GM19043 (cell line): ENCODE results near the gene CCDC136.

Source experiments
- ATAC-seq: cut with Tn5 transposase; IDR thresholded peaks from one replicate; pipeline ENCODE4 v1.9.1; 2021; ENCODE audit warnings: low read depth; ENCODE audit not compliant: unreplicated experiment

Gene CCDC136

DNA sequence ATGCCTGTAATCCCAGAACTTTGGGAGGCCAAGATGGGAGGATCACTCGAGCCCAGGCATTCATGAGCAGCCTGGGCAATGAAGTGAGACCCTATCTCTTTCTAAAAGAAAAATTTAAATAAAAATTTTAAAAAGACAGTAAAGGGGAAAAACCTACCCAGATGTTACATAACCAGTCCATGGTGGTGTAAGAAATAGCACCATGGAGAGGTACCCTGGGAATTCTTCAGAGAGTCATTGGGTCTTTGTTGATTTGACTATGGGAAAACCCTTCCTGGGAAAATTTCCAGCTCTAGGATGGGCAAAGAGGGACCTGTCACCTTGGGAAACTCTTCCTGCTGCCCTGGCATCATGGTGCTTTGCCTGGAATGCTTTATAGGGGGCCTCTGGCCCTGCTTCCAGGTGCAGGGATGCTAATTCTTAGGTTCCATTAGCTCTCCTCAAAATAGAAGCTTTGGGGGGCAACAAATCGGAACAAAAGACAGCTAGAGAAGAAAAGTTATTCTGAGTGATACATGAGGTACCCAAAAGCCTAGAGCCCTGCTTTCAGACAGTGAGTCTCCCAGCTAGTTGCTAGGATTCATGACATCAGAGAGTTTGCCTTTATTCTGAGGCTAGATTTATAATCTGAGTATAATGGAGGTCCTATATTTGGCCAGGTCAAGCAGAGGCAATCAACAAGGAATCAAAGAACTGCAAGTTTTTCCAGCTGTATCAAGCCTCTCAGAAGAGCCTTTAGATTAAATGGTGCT is 10.1 kb downstream of the CCDC136 start:
- no peak for ATAC-seq

DNA sequence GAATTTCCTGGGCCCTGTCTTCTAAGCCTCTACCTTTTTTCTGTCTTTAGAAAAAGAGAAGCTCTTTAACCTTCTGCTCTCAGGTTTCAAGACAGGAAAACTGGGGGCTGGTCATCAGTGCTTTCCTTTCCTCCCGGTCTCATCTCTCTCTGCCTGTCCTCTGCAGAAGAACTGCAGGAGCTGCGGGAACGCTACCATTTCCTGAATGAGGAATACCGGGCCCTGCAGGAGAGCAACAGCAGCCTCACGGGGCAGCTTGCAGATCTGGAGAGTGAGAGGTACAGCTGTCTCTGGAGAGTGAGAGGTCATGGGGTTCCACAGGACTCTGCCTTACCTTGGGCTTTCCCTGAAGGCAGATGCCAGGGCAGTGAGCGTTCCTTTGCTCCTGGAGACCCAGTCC is 12.7 kb downstream of the CCDC136 start:
- no peak for ATAC-seq

DNA sequence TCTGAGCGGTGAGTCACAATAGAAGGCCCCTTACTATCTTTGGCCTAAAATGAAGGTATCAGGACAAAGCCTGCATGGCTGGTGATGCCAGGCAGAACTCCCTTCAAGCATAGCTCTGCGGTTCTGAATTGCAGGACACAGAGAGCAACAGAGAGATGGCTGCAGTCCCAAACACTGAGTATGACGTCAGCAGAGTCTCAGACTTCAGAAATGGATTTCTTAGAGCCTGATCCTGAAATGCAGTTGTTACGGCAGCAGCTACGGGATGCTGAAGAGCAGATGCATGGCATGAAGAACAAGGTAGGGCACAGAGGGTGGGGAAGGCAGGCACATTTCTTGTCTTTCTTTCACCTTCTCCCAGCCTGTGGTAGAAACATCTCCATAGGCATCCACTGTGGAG is 13.5 kb downstream of the CCDC136 start:
- no peak for ATAC-seq

DNA sequence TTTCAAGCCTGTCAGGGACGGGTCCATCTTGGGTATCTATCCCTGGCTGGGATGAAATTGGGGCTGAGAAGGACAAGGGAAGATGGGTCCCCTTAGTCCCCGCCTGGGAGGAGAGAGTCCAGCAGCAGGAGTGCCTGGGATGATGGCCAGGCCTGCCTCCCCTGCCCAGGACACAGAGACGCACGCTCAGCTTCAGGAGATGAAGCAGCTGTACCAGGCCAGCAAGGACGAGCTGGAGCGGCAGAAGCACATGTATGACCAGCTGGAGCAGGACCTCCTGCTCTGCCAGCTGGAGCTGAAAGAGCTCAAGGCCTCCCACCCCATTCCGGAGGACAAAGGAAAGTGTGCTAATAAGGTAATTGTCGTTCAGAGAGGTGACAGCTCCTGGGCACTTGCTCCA is 15.4 kb downstream of the CCDC136 start:
- no peak for ATAC-seq

DNA sequence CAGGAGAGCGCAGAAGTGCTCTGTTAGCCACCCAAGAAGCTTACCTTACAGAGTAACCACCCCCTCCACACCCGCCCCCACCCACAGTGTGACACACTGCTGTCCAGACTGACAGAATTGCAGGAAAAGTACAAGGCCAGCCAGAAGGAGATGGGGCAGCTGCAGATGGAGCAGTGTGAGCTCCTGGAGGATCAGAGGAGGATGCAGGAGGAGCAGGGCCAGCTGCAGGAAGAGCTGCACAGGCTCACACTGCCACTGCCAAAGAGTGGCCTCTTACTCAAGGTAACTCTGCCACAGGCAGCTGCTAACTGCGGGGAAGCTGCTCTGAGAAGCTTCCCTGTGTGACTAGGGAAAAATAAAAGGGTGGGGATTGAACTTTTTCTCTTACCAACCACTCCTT is 17.6 kb downstream of the CCDC136 start:
- no peak for ATAC-seq

DNA sequence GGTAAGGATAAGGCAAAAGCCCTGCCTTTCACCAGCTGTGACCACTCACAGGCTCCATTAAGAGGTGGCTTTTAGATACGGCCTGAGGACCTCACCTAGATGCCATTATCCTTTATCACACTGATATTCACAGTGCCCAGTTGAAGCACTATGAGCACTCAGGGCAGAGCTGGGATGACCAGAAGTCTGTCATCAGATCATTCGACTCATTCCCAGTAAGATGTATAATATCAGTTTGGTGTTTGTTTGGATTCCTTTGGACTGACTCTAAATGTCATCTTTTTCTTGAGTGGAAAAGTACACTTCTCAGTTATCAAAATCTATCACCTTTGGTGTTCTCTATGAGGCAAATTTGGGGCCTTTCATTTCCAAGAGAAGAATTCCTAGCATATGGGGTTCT is 18.7 kb downstream of the CCDC136 start:
- ATAC-seq, result no peak

DNA sequence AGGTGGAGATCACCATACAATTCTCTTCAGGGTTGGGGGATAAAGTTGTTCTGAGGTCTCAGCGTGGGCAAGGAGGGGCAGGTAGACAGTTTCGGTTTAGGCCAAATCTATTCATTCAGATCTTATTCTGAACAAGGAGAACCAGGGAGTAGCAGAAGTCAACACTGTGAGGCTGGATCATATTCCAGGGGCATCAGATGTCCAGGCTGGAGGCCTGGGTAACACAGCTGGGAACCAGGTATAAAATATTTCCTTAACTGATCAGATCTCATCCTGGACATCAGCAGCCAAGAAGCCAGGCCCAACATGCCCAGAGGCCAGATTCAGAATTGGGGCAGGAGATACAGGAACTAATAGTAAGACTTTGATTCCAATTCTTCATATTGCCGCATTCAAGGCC is 19.2 kb downstream of the CCDC136 start:
- ATAC-seq, result no peak

DNA sequence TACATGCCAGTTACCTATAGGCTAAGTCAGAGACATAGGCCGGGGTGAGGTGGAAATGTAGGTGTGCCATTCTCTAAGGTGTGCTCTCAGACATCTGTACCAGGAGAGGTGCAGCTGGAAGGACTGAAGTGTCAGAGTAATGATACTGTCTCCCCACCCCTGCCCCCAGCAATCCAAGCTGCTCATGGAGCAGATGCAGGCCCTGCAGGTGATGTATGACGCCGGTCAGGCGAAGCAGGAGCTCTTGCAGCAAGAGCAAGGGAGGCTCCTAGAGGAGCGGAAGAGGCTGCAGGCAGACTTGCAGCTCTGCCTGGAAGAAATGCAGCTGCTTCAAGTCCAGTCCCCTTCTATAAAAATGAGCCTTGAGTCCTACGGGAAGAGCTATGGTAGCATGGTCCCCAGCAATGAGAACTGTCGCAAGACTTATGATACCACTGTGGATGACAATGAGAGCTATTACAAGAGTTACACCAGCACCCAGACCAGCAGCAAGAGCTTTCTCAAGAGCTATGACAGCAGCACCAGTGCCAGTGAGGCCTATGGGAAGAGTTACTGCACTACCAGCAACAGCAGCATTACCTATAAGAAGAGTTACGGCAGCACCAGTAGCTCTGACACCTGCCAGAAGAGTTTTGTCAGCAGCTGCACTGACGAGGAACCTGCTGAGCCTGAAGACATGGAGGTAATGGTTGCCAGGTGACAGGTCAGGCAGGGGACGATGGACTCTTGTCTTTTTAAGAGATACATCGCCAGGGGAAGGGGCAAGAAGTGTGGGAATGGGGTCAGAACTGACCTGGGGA is 20.1 kb downstream of the CCDC136 start:
- no peak for ATAC-seq

DNA sequence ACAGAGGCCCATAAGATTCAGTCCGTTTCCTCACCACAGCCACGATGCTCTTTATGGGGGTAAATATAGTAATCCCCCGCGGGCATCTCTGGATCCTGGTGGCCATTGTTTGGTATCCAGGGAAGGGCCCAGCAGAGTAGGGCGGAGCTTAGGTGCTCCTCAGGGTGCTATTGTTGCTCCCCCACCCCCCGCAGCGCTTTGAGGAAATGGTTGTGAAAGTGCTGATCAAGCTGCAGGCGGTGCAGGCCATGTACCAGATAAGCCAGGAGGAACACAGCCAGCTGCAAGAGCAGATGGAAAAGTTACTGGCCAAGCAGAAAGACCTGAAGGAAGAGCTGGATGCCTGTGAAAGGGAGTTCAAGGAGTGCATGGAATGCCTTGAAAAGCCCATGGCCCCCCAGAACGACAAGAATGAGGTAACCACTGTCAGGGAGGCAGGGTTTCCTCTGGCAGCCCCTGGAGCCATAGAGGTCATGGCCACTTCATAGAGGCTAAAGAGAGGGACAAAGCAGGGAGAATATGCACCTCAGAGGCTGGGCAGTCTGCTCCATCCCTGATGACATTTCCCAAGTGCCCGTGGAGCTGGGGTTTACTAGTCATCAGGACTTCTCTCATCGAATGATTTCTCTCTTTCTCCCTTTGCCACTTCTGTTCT is 20.9 kb downstream of the CCDC136 start:
- no peak for ATAC-seq

DNA sequence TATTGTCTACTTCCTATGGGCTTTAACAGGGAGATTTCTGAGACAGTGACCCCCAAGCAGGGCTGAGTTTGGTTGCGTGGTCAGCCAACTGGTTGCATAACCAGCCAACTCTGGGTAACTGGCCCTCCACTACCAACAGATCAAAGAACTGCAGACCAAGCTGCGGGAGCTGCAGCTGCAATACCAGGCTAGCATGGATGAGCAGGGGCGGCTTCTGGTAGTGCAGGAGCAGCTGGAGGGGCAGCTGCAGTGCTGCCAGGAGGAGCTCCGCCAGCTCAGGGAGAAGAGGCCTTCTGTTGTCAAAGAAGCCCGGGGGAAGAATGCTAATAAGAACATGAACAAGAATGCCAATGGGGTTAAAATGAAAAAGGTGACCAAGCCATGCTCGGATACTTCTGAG is 22.7 kb downstream of the CCDC136 start:
- no peak for ATAC-seq

DNA sequence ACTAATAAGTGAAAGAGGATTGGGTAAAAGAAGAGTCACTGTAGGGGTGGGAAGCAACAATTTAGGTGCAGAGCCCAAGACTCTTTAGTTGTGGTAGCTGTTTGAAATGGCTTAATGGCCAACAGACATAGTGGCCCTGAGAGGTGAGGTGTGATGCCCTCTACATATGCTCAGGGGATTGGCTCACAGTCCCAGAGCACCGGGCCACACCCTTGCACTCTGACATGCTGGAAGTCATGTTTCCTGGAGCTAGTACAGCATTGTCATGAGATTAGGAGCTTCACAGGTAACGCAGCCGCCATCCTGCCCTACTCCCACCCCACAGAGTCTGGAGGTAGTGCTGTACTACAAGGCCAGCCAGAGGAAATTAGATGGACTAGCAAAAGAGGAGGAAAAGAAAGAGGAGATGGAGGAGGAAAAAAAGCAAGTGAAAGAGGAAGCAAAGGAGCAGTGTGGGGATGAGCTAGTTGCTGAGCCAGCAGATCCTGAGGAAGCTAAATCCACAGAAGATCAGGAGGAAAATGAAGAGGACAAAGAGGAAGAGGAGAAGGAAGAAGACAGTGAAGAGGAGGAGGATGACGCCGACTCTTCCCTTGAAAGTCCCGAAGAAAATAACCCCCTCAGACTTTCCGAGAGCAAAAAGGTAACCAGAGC is 23.6 kb downstream of the CCDC136 start:
- no peak for ATAC-seq

DNA sequence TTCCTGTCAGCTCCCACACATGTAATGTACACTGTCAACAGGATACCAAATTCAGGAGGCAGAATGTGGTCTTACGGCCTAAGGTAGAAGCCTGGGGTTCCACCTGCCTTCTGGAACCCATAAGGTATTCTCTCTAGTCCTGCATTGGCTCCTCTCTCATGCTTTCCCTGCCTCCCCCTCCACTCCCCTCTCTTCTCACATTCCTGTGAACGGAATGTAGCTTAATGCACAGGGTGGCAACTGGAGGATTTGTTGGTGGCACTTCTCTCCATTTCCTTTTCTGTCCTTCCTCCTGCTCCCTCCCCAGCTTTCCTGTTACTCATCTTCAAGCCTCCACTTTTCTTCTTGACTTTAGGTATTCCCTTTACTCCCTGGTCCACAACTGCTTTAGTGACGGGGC is 26.9 kb downstream of the CCDC136 start:
- no peak for ATAC-seq

DNA sequence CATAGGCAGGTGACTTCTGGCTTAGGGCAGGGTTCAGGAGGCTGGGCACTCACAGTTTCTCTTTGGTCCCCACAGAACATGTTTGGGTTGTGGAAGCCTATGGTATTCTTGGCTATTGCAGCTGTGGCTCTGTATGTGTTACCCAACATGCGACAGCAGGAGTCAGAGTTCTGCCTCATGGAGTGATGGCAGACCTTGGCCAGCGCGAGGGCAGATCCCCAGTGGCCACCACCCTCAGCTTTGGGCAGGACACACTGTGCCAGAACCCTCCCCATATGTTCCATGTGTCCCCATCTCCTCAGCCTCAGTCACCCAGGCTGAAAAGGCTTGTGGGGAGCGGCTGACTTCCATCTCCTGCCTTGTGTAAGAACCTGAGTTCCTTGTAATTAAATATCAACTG is 30.0 kb downstream of the CCDC136 start:
- no peak for ATAC-seq

DNA sequence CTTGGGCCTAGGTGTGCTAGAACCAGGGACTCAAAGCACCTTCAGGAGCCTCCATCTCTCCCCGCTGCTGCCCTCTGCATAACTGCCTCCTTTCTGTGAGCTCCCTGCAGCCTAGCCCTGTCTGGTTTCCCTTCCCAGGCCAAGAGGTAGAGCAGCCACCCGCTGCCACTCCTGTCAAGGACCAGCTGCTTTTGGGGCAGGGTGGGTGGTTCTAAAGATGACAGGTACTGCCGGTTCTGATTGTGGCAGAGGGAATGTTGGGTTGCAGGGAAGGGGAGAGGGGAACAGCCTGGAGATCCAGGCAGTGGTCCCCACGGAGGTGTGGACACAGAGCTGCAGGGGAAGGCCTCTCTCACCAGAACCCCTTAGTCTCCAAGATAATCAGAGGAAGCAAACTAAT is 34.7 kb downstream of the CCDC136 start:
- no peak for ATAC-seq

DNA sequence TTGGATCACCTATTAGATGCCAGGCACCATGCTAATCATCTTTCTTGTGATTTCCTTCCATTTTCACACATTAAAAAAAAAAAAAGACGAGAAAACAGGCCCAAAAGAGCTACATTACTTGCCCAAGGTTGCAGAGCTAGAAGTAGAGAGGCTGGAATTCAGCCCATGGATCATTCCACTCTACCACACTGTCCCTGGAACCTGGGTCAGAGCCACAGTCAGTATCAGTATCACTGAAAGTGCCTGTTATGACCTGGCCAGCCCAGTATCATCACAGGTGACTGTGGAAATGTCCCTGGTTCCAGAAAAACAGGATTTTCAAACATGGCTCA is 35.1 kb downstream of the CCDC136 start:
- ATAC-seq, result no peak

DNA sequence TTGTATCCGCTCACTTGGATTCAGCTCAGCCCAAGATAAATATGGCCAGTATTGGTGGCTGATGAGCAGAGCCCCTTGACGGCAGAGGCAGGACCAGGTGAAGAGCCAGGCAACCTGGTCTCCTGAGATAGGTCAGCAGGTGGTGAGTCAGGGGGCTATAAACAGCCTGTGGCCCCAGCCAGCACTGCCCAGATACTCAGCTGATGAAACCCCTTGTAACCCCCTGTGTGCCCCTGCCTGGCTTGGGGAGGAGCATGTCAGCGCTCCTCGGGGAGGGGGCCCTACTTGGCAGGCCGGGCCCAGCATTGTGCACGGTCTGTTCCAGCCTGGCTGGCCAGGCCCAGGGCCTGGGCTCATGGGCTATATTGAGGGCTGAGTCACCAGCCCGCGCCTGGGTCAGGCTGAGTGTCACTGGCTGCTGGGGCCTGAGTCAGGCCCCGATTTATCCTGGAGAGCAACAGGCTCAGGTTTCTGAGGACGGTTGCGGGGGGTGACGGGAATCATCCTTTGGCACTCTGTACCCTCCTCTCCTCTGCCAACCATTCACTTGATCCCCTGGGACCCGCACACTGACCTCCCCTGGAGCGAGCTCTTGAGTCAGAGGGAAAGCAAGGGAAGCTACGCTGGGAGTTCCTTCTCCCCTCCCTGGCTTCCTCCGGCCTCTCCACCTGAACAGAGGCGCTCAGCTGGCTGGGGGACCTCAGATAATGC is 35.6 kb downstream of the CCDC136 start:
- no peak for ATAC-seq

DNA sequence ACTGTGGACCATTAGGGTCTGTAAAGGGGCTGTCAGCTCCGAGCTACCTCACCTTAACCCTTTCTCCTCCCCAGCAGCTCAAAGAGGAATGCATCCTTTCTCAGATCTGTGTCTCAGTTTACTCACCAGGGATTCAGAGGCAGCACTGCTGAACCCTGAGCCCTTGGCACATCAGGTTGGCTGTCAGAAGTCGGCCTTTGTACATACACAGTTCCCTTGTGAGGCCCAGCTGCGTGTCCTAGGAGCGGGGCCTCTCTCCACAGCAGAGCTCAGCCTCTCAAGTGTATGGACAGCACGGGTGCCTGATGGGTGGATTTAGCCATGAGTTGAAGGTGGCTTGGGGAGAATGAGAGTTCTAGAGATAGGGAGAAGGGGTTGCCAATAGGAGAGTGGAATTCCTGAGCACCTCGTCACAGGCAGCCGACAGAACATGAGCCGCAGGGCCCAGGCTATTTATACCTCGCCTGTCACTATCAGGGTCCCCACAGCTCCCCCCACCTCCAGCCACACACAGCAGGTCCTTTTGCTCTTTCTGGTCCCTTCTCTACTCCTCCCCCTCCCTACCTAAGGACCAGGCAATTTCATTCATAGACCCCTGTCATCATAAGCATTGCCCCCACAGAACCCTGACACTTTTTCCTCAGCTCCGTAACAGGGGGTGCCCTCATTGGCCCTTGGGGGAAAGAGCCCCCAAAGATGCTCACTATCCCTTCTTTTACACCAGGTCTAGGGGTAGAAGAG is 36.4 kb downstream of the CCDC136 start:
- ATAC-seq, result no peak

DNA sequence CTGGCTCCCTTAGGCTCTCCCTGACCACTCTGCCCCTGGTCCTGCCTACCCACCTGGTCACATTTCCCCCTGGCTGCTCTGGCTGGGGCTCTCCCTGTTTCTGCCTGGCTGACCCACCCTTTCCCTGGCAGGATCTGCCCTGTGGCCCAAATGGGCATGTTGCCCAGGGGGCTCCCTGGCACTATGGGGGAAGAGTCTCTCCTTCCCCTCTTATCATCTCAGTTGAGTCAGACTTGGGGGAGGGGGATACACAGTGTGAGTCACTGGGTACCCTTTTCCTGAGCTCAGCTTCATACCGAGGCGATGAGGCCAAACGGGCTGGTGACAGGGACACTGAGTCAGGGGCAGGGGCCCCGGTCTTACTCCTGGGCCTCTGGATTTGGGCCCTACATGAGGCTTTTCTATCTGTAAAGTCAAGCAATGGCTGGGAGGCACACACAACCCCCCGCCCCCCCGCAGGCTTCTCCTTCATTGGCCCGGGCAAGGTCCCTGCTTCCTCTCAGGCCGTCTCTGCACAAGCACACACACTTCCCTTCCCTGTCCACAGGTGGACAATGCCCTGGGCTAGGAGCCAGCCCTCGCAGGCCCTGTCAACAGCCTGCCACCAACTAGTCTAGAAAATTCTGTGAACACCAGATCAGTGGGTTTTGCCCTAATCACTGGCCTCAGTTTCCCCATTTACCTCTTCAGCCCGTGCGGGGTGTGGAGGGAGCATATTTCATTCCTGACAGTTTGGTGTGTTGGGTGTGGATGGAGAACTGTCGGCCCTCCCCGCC is 37.8 kb downstream of the CCDC136 start:
- no peak for ATAC-seq
